Activated CD8-positive, alpha-beta memory T cell treated with anti-CD3 and anti-CD28 coated beads for 1 hour (primary cell): ENCODE measurements around the gene MYOT.

Source experiments
- DNase-seq, 2 donors: peaks; one replicate each; pipeline ENCODE4 v3.0.0-alpha.2; 2020; ENCODE audit warnings: low read depth in 1 of 2; ENCODE audit errors: extremely low read depth in 1 of 2

Gene MYOT, protein sequence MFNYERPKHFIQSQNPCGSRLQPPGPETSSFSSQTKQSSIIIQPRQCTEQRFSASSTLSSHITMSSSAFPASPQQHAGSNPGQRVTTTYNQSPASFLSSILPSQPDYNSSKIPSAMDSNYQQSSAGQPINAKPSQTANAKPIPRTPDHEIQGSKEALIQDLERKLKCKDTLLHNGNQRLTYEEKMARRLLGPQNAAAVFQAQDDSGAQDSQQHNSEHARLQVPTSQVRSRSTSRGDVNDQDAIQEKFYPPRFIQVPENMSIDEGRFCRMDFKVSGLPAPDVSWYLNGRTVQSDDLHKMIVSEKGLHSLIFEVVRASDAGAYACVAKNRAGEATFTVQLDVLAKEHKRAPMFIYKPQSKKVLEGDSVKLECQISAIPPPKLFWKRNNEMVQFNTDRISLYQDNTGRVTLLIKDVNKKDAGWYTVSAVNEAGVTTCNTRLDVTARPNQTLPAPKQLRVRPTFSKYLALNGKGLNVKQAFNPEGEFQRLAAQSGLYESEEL

GRCh38 chr5:137867664-137868063 lies at the start of gene MYOT:
TSS of gene MYOT (plus strand) at chr5:137867860. CDS start at chr5:137870652, 2,792 bp downstream.
- DNase-seq = no peak

GRCh38 chr5:137819766-137820165 lies 47.9 kb upstream of the MYOT start:
- DNase-seq = no peak

DNA sequence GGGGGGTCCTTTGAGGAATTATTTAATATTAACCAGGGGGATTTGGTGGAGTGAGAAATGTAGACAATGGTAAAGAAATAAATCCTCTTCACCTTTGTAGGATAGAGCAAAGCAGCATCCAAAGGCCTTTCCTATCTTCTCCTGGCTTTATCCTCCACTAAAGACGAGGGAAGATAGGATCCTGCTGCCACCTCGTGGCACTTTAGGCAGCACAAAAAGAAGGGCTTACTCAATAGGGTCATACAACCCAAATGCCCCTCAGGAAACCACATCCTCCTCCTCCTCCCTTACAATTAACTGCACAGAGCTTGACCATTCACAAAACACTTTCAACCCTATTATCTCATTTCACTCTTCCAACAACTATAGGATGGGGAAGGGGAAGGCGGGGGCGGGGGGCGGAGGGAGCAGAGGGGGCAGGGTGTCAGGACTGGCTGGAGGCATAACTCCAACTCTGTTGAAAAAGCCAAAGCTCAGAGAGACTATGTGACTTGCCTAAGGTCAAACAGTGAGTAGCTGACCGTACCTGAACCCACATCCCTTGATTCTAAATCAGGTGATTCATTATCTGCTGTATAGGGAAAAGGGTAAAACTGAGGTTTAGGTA lies 45.4 kb upstream of the MYOT start:
- no peak for DNase-seq

- no peak for DNase-seq
Measured at GRCh38 chr5:137822984-137823383, 44.7 kb upstream of the MYOT start.

DNA sequence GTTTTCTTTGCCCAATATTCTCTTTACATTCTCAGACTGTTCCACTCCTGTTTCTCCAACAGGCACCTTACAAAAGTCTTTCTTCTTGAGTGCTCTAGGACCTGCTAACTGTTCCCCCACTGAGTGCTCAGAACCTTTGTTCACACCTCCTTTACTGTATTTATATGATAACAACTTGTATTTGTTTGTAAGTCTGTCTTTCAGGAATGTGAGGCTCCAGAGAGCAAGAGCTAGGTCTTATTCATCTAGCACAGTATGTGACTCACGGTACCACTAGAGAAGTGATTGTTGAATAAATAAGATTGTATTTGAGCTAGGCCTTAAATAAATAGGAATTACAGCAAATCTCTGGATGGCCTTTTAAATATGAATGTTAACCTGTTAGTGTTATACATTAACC lies 42.5 kb upstream of the MYOT start:
- no peak for DNase-seq

DNA sequence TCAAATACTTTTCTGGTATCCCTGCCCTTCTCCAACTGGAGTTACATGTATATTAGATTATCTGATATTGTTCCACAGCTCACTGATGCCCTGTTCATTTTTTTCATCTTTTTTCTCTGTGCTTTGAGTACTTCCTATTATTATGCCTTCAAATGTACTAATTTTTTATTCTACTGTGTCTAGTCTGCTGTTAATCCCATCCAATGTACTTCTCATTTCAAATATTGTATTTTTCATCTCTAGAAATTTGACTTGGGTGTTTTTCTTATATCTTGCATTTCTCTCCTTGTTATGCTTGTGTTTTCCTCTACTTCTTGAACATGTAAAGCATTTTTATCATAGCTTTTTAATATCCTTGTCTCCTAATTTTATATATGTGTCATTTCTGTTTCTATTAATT lies 41.6 kb upstream of the MYOT start:
- DNase-seq = no peak

DNA sequence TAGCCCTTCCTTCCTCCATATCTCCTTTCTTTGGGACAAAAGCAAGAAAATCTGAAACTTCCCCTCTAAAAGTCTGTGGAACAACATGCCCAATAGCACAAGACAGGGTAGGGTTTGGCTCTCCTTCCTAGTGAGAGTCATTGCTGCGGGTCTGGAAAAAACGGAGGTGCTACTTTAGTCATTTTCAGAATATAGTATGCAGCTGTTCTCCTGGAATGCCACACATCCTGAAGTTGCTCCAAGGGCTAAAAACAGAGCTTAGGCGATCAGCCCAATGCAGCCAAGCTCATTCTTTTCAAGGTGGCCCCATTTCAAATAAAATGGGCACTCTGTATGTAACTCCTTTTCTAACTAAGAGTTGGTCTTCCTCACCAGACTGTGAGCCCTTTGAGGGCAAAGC lies 39.5 kb upstream of the MYOT start:
- no peak for DNase-seq

GRCh38 chr5:137828664-137829063 lies 39.0 kb upstream of the MYOT start:
- DNase-seq = no peak

DNA sequence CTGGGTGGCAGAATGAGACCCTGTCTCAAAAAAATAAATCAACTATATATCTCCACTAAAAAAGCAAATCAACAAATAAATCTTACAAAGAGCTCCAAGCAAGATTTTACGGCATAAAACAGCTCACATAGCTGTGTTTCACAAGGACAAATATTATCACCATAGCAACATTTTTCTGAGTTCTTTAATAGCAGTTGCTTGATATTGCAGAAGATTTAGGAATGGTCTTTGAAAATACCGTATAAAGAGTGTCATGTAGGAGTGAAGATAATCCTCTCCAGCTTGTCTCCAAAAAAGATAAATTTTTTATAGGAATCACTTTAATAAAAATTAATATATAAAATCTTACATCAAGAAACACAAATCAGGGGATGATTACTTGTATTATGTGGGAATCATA lies 36.6 kb upstream of the MYOT start:
- no peak for DNase-seq

DNA sequence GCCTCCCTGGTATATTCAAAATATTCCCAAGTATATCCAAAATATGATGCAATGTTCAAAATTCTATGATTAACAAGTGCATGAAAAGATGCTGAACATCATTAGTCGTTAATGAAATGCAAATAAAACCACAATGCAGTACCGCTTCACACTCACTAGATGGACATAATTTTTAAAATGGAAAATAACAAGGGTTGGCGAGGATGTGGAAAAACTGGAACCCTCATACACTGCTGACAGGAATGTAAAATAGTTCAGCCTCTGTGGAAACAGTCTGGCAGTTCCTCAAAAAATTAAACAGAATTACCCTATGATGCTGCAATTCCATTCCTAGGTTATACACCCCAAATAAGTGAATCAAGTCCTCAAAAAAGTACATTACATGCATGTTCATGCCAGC lies 36.1 kb upstream of the MYOT start:
- DNase-seq = no peak

DNA sequence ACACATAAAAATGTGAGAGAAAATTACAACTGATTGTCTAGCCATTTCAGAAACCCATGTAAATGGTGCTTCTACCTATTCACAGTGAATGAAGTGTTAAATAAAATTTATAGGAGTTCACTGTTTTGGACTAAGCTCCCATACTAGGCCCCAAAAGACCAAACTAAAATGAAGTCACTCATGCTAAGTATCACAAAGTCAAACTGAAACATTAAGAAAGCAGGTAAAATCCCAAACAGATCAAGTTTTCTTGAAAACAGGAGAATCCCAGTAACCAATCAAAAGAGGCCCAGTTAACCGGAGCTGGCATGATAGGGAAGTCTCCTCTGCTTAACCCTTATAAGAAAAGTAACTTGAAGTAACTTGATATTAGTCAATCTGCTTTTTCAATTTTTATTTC lies 35.2 kb upstream of the MYOT start:
- no peak for DNase-seq

DNA sequence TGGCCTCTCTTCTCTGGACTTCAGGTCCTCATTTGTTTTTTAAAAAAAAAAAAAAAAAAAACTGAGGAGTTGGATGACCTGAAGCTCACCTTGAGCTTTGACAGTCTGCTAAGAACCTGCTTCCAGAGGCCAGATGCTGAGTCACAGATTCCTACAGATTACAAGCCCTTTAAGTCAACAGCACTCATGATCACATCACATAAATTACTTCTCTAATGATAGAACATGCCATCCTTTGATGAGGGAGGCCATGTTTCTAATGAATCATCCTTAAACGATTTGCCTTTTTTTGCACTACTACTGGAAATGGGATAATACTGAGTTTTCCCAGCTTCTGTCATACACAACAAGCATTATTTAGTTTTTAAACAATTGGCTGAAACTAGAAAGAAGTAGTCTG lies 34.2 kb upstream of the MYOT start:
- DNase-seq = no peak

- DNase-seq = no peak
Measured at GRCh38 chr5:137834498-137835049, 33.1 kb upstream of the MYOT start.

- no peak for DNase-seq
Measured at GRCh38 chr5:137836298-137836697, 31.4 kb upstream of the MYOT start.

DNA sequence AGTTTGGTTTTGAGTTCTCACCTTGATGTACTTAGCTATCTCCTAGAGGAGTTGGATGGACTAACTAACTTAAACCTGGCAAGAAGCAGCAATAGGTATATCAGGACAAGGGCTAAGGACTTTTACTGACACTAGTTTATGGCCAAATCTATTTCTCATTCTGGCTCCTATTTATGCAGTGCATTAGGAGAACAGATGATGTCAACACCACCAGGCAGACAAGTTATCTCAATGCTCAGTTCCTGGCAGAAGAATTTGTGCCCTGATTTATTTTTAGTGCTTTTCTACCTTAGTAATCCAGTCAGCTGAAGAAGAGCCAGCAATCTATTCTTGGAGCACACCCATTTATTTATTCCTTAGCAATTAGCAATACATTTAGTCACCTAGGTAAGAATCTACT lies 30.7 kb upstream of the MYOT start:
- DNase-seq = no peak

DNA sequence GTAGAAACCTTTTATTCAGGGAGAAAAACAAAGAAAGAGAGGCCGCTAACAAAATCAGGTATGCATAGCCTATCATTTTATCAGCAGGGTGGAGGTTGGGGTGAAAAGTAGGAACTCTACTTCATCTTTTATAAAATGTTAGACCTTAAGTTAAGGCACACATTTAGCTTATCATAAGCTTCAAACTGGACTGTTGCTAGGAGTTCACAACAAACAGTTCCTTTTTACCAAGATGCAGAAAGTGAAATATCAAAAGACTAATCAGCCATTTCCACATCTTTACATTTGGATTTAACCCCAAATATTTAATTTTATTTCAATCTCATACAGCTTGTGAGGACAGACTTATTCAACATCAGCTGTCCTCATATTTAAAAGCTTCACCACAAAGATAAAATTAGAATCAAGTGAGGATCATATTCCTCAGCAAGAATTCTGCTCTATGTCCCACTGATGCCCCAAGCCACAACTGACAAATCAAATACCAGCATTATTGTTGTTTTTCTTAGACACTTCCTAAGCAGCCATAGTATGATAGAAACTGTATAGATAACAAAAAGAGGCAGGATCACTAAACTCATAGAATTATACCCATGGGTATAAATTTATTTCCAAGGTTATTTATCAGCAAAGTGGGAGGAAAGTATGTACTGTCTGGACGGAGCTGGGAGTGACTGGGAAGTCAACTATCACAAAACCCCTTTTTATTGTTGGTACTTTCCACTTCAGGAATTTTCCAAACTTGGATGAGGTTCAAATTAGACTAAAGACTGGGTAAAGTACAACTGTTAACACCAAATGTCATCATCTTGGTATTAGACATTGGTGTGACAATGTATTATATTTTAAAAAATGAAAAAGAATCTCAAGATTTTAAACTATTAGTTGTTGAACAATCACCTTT lies 29.9 kb upstream of the MYOT start:
- no peak for DNase-seq

DNA sequence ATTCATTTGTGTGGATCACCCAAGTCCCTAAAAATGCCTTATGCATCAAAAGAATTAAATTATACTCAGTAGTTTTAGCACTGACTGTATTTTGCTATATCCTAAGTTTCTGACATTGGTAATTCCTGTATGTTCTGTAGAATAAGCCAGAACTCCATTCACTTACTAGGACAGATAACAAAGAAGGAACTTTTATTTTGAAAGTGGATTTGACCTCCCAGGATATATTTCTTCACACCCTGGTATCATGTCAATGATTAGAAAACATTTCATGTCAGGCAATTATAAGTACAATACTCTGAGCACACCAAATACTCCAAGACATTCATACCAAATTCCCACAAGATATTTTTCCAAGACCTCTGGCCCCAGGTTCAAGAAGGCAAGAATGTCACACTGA lies 28.7 kb upstream of the MYOT start:
- DNase-seq = no peak

DNA sequence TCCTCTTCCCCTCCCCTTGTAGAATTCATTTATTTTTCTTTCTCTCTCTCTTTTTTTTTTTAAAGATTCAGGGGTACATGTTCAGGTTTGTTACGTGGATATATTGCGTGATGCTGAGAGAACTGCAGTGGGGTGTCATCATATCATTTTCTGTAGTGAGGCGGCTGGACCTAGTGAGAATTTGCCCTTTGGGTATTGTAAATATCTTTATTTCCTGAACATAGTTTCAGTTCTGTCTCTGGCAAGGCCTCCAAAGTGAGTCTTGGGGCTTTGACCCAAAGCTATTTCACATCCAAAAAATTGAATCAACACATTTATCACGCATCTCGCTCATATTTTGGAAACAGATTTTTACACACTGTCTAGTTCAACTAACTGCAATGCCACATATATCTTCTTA lies 25.4 kb upstream of the MYOT start:
- no peak for DNase-seq

GRCh38 chr5:137843676-137844299 lies 23.9 kb upstream of the MYOT start:
- no peak for DNase-seq

DNA sequence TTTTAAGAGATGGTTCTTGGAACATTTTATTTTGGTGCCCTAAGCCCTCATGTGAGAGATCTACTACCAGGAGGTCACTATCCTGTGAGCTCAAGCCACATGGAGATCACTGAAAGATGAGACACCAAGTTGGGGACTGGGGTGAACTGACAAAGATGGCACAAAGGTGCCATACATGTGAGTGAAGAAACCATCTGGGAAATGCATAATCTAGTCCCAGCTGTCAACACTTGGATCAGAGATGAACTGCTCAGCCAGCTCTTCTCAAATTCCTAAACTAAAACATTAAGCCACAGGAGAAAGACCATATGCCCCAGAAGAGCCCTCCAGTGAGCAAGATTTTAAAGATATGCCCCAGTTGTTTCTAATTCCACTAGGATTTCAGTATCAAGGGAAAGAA lies 22.2 kb upstream of the MYOT start:
- no peak for DNase-seq

- DNase-seq = no peak
Measured at GRCh38 chr5:137847687-137848086, 20.0 kb upstream of the MYOT start.
